Thyroid gland (tissue), 4 donors: ENCODE measurements around the gene P2RX7.

ENCODE experiments used
- CTCF ChIP-seq, 6 experiments: fragments of 200-600 bp in 3 of 6; fragments of 450-650 bp in 3 of 6; sonication (generic) in 3 of 6; IDR thresholded peaks; one replicate each; pipeline ENCODE4 v1.5.1; 2016 to 2019; ENCODE audit warnings: antibody characterized with exemption in 6 of 6, mild to moderate bottlenecking in 2 of 6, inconsistent platforms in 1 of 6, moderate library complexity in 1 of 6
- POLR2A ChIP-seq, 2 donors: fragments of 450-650 bp; IDR thresholded peaks; one replicate each; pipeline ENCODE4 v1.6.1; 2017; ENCODE audit warnings: antibody characterized with exemption in 2 of 2, mild to moderate bottlenecking in 2 of 2, moderate library complexity in 1 of 2

GRCh38 chr12:121095544-121096198, 37.0 kb upstream of the P2RX7 start:
- TF ChIP-seq CTCF (IDR thresholded peaks at IDR 0.05): peak; percentile 56 to 89 (median 68)
- no peak for TF ChIP-seq POLR2A (IDR thresholded peaks at IDR 0.05)
